CD1c-positive myeloid dendritic cell (primary cell): ENCODE data around the gene CDH8.
"Not testable (repeated sequence)": the region's sequence is repeated elsewhere in the genome, so short reads cannot be mapped to it uniquely, and the experiment has no call there.

Experiments
- DNase-seq: peaks from one replicate; pipeline ENCODE4 v3.0.0-alpha.2; 2016; ENCODE audit errors: extremely low spot score

The CDH8 gene

DNA sequence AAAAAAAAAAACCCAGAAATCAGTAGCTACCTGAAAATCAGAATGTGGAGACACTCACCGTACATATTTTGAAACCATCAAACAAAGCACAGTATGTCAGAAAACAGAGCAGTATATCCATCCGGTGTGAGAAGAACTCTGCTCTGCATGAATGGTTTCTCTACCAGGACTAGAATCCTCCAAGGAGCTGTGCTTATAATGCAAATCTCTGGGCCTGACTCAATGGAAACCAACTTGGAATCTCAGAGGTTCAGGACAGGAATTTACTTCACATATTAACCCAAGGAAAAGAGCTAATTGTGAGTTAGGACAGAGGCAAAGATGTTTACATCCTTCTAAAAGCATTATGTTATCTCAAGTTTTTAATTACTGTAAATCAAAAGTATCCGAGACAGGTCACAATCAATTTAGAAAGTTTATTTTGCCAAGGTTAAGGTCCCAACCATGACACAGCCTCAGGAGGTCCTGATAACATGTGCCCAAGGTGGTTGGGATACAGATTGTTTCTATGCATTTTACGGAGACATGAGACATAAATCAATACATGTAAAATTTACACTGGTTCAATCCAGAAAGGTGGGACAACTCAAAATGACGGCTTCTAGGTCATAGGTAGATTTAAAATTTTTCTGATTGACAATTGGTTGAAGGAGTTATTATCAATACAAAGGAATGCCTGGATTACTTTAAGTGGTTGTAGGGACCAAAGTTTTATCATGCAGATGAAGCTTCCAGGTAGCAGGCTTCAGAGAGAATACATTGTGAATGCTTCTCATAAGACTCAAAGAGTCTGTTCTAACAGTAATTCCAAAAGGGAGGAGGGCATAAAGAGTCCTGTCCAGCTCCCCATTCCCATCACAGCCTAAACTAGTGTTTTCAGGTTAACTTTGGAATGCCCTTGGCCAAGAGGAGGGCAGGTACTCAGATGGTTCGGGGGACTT, 164.1 kb downstream of the CDH8 start:
- DNase-seq = no peak

DNA sequence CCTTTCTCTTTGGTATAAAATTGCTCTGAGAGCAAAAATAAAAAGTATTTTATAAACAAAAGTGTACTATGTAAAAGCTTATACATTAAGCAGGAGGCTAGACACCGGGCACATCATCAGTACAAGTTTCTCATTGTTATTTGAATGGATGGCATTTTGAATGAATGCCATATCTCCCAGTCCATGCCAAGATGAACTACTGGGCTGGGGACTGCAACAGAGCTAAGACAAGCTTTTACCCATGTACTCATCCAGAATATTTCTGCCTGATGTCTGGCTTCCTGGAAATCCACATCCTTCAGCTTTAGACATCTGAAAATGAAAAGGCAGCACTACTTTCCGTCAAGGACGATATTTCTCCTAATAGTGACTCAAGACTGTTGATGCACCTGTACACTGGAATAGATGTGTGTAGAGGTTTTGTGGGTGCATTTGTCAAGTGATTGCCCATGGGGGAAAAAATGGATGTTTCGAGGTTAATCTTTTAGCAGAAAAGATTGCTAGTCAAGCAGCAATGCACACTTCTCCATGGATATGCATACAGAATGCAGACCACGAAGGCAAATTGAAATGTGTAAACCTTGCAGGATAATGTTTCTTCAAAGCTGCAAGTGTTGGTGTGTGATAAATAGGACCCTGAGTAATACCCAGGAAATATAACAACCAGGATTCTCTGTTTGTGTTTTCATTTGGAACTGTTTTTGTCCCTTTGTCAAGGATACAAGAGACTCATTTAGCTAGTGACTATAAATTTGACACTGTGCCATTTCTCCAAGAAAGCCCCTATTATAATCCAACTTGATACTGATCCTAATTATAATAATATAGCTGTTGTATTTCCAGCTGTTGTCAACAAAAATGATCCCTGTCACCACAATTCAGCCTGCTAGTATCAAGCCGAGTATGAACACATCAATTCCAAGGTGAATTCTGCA, 173.8 kb downstream of the CDH8 start:
- DNase-seq = no peak

DNA sequence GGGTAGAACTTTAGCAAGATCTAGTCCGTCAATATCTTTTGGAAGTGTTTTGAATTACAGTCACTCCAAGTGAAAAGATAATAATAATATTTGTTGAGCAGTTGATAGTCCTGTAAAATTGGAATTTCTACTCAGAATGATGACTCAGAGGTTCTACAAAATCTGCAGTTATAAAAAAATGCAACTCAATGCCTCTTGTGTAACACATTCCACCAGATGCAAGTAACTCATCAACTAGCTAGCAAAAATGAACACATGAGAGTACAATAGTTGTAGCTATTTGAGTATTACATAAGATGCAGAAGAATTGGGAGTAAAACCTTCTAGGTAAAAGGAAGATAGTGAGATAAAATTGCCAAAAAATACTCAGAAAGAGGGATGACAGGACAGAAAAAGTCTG, 177.2 kb downstream of the CDH8 start:
- DNase-seq = no peak

DNA sequence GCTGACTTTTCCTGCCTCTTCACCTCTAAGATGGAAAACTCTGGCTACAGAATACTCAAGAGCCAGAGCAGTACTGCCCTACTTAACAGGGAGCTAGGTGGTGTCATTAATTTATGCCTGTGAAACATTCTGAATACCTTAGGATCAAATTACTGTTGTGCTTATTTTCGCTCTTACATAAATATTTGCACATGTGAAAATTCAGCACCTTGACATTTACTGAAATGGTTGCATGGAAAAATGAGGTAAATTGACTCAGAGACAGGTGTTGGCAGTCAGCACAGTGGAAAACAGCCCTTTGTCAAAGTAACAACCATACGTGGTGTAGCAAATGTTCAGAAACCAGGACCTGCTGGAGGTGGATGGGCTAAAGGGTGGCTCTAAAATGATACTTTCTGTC, 193.6 kb downstream of the CDH8 start:
- DNase-seq = no peak

DNA sequence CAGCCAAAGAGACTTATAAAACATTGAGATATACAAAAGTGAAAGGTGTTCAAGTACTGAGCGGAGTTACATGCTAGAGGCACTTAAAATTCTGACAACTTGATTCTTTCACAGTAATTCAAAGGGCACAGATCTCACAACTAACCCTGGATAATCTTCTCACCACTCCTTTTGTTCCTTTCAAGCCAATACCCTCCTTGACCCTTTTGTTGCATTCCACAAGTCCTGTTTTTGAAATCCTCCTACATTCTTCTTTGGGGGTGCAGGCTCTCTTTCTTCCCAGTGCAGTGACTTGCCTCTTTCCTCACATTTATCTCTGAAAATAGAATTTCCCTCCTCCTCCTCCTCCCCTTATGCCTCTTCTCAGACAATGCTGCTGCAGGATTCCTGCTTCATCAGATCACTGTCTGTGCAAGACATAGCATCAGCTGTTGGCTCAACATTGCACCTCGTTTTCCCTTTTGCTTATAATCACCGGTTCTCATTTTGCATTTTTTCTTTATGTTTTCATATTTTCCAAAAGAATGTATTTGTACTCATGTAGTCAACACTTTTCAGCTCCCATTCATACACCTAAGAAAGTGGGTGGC, 199.3 kb downstream of the CDH8 start:
- DNase-seq = no peak

DNA sequence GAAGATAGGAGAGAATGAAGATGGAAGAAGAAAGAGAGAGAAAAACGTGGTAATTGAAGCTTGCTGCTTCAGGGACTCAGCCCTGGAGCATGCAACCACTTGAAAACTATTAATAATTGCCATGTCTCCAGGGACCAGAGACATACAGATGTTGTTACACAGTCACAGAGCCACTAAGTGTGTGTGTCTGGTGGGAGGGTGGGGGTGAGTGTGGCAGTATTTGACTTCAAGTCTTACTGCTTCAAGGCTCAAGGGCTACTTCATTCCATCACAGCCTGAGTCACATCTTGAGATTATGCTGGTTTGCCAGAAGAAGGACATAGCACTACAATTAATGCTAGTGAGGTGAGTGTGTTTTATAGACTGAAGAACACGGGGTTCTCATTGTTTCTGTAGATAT, 202.2 kb downstream of the CDH8 start:
- no peak for DNase-seq

DNA sequence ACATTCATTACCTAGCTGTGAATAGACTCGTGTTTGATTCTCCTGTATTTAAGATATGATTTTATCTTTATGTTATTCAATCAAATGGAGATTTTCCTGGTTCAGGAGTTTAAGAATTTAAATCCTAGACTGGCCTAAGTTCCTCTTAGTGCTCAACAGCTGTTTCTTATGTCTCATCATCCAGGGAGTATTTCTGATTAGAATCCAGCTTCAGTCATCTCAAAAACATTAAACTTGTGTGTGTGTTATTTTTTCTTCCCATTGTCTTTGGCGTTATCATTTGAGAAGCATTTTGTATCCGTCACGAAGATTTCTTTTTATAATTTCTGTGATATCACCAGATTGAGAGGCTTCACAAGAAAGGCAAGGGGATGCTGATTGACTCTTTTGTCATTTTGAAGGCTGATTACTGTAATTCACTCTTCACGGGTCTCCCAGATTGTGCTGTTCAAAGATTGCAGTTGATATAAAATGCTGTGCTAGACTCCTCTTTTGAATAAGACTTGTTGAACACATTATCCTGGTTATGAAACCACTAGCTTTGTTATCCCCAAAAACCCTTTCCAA, 204.8 kb downstream of the CDH8 start:
- DNase-seq = no peak

DNA sequence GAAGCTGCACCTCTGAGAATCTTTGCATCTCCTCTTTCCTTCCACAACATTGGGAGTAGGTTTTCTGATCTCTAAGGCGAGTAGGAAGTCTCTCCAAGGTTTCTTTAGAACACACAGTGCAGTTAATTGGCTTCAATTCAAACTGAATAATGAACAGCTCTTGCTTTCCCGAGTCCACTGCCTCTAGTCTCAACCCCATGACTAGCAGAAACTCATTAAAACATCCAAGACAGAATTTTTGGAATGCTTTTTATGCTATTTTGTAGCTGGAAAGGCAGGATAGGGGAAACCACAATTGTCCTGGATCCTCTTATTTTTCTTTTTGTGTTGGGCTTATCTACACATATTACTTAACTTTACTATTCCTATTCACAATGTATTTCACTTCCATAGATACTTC, 206.6 kb downstream of the CDH8 start:
- DNase-seq = no peak

DNA sequence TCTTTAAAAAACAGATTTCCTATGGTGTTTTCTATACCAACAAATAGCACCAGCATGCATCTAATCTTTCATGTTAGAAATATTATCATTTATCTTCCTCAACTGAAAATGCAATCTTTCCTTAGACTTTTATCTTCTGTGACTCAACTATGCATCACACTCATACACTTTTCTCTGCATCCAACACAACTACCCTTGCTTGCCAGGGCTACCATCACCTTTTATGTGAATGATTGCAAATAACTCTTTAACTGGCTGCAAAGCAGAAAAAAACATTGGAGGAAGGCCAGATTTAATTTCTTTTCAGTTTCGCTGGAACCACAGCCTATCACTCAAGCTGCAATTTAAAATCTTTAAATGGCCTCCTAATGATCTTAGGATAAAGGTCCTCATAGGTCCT, 212.9 kb downstream of the CDH8 start:
- no peak for DNase-seq

DNA sequence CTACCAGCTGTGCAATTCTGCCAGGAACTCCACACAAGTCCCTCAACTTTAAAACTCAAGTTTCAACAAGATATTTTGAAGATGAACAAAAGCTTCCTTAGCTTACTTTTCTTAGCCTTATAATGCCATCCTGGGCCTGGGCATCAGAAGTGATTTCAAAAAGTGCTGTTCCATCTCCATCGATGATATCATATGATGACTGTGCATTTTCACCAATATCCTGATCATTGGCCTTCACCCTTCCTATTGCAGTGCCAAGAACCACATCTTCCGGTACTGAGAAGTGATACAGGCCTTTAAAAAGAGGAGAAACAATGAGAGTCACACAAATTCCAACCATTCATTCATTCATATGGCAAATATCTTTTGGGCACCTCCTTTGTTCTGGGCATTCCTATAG, 215.4 kb downstream of the CDH8 start:
- DNase-seq = no peak

DNA sequence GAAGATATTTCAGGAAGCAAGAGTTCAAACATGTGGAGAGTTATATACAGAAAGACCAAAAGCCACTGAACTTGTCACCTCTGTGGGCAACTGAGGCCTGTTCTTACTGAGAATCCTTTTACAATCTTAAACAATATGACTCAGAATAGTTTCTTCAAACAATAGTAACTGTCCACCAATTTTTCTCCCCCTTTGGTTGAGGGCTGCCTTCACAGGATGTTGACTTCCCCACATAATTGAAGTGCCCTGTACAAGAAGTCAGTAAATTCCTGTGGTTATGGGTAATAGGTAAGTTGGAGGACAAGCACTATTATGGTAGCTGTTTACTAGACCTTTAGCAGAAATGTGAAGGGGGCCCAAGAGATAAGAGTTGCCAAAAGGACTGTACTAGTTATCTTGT, 215.8 kb downstream of the CDH8 start:
- no peak for DNase-seq

DNA sequence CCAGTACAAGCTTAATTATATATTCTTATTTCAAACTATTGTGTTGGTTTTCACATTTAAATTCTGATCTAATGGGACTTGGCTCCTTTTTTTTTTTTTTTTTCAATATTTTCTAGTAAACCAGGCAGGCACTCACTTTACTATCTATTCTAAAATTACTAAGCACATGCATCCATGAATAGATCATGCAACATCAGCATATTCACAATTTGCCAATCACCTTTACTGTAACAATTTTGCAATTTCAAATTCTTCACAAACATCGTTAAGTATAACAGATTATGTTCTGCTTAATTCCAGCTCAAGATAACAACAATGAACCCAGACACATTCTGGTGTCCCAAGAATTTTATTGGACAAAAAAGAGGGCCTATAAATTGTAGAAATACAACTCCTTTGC, 217.4 kb downstream of the CDH8 start:
- DNase-seq = no peak

DNA sequence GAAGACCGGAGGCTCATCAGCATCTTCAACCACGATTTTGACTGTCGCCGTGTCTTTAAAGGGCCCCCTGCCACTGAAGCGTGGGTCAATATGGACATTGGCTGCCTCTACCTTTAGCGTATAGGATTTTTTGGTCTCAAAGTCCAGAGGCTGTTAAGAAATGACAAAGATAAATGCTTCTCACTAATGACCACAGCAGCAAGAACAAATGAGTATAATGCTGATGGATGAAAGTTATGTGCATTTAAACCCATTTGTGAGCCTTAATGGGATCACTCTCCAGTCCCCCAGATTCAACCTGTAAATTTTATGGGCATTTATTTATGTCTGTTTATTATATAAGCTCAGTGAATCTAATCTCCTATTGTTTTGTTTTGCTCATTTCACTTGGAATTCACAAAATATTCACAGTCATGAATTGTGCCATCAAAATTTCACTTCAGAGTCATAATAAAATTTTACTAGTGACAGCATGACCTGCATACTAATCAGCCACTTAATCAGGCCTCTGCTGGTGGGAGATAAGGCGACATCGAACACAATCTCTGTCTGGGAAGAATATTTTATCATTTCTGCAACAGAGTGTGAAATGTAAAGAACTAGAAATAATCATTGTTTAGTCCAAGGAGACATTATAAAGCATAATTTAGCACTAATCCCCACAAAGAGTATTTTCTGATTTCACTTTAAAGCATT, 218.5 kb downstream of the CDH8 start:
- DNase-seq = no peak

DNA sequence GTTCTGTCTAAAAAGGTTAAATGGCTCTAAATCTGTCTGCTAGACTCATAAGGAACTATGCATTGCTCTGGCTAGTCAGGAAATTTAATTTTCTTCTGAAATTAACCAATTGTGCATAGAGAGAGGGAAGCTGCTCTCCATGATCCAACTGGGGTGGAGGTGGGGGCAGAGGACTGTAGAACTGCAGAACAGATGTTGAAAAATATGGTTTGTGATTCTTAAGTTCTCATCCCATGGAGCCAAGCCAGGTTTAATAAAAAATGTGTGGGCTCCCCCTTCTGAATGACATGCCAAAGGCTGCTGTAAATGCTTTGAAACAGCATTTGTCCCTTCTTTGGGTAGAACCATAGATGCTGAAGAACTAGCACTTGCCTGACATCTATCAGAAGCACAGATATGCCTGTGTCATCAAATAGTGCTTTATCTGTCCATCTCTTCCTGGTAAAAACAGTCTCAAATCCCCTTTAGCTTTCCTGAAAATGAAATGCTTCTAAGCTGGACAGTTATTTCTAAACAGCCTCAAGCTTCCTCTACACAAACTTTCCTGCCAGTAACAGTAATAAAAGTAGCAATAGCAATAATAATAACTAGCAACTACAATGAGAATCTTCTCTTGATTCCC, 221.4 kb downstream of the CDH8 start:
- no peak for DNase-seq

DNA sequence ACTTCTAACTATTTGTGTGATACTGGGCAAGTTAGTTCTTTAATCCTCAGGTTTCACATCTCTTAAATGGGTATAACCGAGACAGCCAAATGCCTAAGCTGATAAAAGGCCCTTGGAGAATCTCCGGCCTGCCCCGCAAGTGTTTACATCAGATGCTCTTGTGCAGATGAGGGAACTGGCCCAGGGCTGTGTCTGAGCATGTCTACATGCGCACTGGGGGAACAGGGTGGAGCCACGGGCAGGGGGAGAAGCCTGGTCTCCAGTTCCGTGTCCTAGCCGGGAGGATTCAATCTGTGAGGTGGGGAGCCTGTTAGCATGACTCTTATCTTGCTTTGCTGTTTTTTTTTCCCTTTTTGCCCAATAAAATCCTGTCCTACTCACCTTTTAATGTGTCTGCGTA, 222.9 kb downstream of the CDH8 start:
- DNase-seq = no peak

DNA sequence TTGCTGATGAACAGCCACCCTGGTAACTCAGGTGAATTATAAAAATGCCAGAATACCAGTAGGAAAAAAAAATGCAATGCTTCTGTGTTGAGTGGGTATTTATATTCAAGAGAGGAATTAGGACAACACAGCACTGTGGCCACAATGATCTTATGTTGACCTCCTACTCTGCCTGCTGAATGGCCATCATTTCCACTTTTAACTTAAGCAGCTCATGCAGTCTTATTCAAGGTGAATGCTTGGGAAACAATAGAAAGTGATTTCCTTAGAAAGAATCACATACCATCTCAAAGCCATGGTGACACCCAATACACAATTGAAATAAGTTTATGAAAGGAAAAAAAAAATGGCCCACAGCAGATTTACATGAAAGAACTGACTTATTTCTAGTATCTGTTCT, 224.0 kb downstream of the CDH8 start:
- no peak for DNase-seq

DNA sequence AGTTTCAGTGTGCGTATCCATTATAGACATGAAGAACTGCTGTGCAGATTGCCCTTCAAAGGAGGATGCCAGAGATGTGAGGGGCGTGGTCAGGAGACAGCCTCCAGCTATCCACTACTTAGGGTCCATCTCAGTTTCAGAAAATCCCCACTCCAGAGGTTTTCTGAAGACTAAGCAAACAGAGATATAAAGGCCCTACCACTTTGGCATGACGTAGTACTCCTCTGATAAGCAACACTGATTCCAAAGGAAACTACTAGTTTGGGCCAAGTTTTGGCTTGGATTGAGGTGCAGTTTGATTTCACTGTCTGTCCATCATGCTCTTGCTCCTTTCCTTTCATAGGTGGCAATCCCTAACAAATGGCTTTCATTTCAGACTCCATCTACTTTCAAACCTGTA, 228.7 kb downstream of the CDH8 start:
- DNase-seq = no peak

DNA sequence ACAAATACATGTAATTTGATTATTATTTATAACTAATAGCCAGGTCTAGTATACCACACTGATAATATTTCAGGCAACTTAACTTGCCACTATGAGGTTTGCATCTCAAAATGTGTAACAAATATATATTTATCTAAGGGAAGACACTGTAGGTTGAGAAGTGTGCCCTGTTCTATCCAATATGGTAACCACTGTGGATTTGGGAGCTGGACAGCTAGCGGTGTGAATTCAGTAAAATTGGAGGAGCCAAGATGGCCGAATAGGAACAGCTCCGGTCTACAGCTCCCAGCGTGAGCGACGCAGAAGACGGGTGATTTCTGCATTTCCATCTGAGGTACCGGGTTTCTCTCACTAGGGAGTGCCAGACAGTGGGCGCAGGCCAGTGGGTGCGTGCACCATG, 235.0 kb downstream of the CDH8 start:
- not testable (repeated sequence) for DNase-seq

DNA sequence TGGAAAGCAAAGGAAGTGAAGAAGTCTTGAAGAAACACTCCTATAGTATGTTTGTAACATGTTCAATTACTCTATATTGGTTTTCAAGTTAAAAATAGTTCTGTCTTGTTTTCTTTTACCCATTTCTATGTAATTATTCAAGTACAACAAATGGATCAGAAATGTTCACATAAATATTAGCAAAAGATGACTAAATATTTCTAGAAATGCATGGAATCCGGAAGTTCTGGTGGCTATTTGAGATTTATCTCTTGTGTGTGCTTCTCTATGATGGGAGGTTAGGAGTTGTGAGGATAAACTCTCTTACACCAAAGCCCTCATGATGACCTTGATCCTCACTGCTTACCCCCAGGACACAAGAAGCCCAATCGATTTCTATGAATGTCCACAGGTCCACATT, 237.5 kb downstream of the CDH8 start:
- no peak for DNase-seq

DNA sequence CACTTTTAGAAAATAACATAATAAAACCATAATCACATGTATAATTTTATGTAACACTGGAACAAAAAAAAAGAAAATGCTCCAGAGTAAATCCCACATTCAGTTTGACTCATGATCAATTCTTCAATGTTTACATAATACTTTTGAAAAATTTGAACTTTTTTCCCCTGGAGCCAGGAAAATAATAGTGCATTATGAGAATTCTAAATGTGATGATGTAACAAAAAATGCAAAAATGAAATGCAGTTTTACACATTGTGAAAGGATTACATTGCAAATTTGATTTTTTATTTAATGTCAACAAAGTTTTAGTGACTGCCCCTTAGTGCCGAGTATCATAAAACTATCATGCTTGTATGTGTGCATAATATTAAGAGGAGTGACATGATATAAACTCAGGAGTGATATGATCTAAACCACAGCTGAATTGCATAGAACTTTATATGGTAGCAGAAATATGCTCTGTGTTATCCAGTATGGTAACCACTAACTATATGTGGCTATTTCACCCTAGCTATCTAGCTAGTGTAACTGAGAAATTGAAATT, 238.2 kb downstream of the CDH8 start:
- no peak for DNase-seq

DNA sequence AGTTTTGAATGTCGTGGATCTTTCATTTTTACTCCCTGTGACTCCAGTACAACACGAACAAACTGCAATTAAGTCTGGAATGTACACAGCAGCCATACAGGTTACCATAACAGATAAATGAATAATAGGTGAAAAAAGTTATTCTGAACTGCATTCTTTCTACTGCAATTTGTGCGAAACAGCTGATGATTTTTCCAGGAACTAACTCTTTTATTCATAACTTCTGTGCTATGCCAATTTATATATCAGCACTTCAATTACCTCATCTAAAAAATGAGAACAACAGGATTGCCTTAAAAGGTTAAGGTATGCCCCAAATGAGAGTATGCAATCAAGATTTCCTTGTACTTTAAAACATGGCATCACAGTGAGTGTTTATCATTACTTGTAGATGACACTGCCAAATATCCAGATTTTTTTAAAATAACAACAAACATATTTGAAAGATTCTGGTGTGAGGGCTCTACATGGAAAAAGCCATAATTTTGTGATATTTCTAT, 238.9 kb downstream of the CDH8 start:
- no peak for DNase-seq
